ENCODE results near the gene FOXP1.

DNA sequence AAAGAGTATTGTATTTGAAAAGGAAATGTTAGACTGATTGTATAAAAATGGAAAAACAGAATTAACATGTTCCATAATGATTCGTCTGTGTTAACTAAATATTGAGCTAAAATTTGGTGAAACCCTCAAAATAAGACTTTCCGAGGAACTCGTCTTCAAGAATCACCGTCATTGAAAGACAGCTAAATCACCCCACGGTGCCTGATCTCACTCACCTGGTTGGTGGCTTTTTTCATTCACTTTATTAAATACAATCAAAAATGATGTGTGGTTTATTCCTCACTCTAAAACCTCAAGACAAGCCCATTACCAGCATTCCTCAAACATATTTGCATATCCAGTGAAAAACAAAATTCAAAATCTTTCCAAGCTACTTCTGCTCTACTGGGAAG lies 153.9 kb downstream of the FOXP1 start:
- TF ChIP-seq, protein P1, sequence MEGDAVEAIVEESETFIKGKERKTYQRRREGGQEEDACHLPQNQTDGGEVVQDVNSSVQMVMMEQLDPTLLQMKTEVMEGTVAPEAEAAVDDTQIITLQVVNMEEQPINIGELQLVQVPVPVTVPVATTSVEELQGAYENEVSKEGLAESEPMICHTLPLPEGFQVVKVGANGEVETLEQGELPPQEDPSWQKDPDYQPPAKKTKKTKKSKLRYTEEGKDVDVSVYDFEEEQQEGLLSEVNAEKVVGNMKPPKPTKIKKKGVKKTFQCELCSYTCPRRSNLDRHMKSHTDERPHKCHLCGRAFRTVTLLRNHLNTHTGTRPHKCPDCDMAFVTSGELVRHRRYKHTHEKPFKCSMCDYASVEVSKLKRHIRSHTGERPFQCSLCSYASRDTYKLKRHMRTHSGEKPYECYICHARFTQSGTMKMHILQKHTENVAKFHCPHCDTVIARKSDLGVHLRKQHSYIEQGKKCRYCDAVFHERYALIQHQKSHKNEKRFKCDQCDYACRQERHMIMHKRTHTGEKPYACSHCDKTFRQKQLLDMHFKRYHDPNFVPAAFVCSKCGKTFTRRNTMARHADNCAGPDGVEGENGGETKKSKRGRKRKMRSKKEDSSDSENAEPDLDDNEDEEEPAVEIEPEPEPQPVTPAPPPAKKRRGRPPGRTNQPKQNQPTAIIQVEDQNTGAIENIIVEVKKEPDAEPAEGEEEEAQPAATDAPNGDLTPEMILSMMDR (IDR thresholded peaks at IDR 0.05): no peak
- TF ChIP-seq POLR2AphosphoS5 (IDR thresholded peaks at IDR 0.05): no peak

Data from esophagus muscularis mucosa (tissue), 3 donors.